ENCODE measurements around the gene TP53AIP1.

DNA sequence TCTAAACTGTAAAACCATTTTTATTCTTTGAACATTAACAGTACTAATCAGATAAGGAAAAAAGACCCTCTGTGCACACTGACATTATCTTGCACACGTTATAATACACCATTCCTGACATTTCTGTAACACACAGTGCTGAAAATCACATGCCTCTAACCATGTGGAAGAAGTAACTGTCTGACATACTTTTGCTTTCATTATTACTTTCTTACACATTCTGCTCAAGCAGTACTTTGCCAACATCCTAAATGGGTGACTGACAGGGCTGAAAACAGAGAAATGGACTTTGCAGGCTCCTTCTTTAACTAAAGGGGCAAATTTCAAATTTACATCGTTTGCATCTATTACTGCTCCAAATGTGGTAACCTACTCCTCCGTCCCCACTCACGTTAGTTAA is 22.8 kb upstream of the TP53AIP1 start:
- TF ChIP-seq CTCF (IDR thresholded peaks at IDR 0.05) (no peak), POLR2A (IDR thresholded peaks at IDR 0.05) (no peak)
